Duodenal mucosa (tissue), 2 donors: ENCODE measurements around the gene ARHGAP35.
"Not testable (repeated sequence)": the region's sequence is repeated elsewhere in the genome, so short reads cannot be mapped to it uniquely, and the experiment has no call there.

Experiments used
- H3K27ac ChIP-seq: one replicate; pipeline ENCODE4 v1.7.0; 2013; ENCODE audit warnings: low read depth, low read length
- H3K27me3 ChIP-seq, 2 donors: one replicate each; pipeline ENCODE4 v1.7.0; 2013; ENCODE audit warnings: low read length in 2 of 2, control low read depth in 1 of 2; ENCODE audit not compliant: insufficient read depth in 2 of 2, control insufficient read depth in 1 of 2
- H3K36me3 ChIP-seq, 2 donors: one replicate each; pipeline ENCODE4 v1.7.0; 2013; ENCODE audit warnings: low read length in 2 of 2, control low read depth in 1 of 2; ENCODE audit not compliant: insufficient read depth in 2 of 2, control insufficient read depth in 1 of 2
- H3K4me1 ChIP-seq, 2 donors: one replicate each; pipeline ENCODE4 v1.7.0; 2013; ENCODE audit warnings: low read length in 2 of 2, control low read depth in 1 of 2; ENCODE audit not compliant: insufficient read depth in 2 of 2, control insufficient read depth in 1 of 2
- H3K4me3 ChIP-seq, 2 donors: one replicate each; pipeline ENCODE4 v1.7.0; 2013; ENCODE audit warnings: low read length in 2 of 2, low read depth in 1 of 2
- H3K9ac ChIP-seq, 2 donors: one replicate each; pipeline ENCODE4 v1.7.0; 2013; ENCODE audit warnings: low read length in 2 of 2, low read depth in 1 of 2
- H3K9me3 ChIP-seq, 2 donors: one replicate each; pipeline ENCODE4 v1.7.0; 2013; ENCODE audit warnings: low read length in 2 of 2, control low read depth in 1 of 2; ENCODE audit not compliant: control insufficient read depth in 1 of 2

The ARHGAP35 gene

DNA sequence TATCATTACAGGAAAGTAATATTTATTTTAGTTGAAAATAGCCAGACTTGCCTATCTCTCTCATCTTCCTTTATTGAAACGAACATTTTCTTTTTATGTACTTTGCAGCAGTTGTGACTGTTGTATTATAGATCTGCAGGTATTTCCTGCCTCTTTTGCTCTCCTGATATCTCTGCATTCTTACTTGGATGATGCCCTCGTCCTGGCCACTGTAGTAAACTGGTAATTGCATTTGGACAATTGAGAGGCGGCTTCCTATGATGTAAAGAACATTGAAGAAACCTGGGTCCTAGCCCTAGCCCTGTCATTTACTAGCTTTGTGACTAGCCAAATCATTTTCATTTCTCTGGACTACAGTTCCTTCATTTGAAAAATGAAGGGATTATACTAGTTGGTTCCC is 6.4 kb downstream of the ARHGAP35 start:
- Histone ChIP-seq H3K4me1 (peaks cover 34 to 40% of the 10 kb centered on the region in 2 donors), H3K9ac (no peak overlapping the region), H3K4me3 (no peak overlapping the region), H3K27me3 (no peaks in the 10 kb centered on the region), H3K36me3 (peaks cover 0 to 2% of the 10 kb centered on the region in 2 donors), H3K9me3 (no peaks in the 10 kb centered on the region), H3K27ac (no peak overlapping the region)

DNA sequence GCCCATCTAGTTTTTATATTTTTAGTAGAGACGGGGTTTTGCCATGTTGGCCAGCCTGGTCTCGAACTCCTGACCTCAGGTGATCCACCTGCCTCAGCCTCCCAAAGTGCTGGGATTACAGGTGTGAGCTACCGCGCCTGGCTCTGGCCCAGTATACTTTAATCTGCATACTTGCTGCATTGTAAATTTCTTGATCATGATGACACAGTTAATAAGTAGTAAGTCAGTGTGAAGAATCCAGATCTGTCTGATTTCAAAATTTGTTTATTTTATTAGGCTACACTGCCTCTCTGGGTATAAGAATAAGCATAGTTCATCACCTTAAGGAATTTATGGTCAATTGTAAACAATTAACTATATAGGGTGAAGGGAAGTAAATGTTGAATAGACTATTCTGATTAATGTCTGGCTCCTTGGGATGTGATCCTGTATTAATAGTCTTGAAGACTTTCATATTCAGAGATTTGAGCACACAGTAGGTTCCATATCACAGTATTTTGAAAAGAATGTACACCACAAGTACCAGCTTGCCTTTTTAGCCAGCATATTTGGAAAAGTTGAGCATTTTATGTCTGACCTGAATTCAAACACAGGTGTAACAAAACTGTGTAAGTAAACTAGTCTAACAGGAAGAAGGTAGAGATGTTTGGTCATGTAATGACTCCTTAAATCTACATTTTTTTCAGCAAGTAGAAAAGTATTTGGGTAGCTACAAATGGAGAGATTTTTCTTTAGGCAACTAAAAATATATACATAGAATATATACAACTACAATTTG is 7.4 kb downstream of the ARHGAP35 start:
- no peak overlapping the region for H3K27ac ChIP-seq

DNA sequence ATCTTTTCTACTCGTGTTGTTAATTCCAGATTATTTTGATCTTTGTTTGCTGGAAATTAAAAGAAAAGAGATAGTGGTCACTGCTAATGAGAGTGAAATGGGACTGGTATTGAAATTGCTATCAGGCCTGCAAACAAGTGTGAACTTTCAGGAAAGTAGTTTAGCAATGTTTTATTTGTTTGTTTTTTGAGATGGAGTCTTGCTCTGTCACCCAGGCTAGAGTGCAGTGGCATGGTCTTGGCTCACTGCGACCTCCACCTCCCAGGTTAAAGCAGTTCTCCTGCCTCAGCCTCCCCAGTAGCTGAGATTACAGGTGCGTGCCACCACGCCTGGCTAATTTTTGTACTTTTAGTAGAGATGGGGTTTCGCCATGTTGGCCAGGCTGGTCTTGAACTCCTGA is 10.4 kb downstream of the ARHGAP35 start:
- H3K4me3 ChIP-seq, H3K9me3 ChIP-seq, H3K36me3 ChIP-seq, H3K9ac ChIP-seq, H3K27me3 ChIP-seq, H3K27ac ChIP-seq: not testable (repeated sequence)
- peaks cover 13 to 16% of the 10 kb centered on the region in 2 donors for H3K4me1 ChIP-seq

More for the DNA sequence above, 7.4 kb downstream of the ARHGAP35 start:
- peaks cover 23 to 30% of the 10 kb centered on the region in 2 donors for H3K4me1 ChIP-seq
- H3K9ac ChIP-seq = no peak overlapping the region
- no peaks in the 10 kb centered on the region for H3K27me3 ChIP-seq
- H3K36me3 ChIP-seq = peaks cover 0 to 2% of the 10 kb centered on the region in 2 donors
- H3K9me3 ChIP-seq = no peaks in the 10 kb centered on the region
- no peak overlapping the region for H3K4me3 ChIP-seq

DNA sequence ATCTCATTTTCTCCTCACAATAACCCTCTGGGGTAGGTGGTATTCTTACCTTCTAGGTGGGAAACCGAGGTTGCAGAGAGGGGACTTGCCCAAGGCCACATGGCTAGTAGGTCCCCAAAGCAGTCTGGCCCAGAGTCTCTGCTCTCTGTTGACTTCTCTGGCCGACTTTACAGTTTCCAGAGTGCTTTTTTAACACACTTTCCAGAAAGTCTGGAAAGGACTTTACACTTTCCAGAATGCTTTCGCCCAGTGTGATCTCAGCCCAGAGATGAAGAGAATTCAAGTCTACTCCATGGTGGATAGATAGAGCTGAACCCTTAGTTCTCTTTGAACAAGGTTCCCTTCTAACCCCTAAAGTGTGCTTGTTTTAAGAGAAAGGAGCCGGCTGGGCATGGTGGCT is 12.2 kb downstream of the ARHGAP35 start:
- Histone ChIP-seq H3K27ac (no peak overlapping the region), H3K27me3 (no peaks in the 10 kb centered on the region), H3K4me1 (peaks cover 0 to 7% of the 10 kb centered on the region in 2 donors), H3K9me3 (no peaks in the 10 kb centered on the region), H3K36me3 (no peaks in the 10 kb centered on the region), H3K4me3 (no peak overlapping the region), H3K9ac (no peak overlapping the region)

DNA sequence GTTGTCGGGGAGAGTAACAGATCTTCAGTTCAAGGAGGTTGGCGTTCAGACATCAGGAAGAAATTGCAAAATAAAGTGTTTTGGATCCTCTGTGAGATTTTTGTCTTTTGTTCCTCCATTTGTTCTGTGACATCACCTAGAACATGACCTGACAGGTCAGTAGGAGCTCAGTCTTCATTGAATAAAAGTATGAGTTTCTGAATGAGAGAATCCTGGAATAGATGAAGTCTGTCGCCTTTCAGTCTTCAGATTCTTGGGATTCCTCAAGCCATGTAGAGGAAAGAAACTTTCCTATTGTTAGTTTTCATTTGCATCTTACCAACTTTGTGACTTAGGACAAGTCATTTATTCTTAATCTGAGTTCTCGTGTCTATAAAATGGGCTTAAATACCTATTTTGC is 14.4 kb downstream of the ARHGAP35 start:
- H3K27ac ChIP-seq = no peak overlapping the region
- peaks cover 0 to 4% of the 10 kb centered on the region in 2 donors for H3K4me1 ChIP-seq
- no peaks in the 10 kb centered on the region for H3K27me3 ChIP-seq
- no peak overlapping the region for H3K9ac ChIP-seq
- no peak overlapping the region for H3K4me3 ChIP-seq
- no peaks in the 10 kb centered on the region for H3K9me3 ChIP-seq
- no peaks in the 10 kb centered on the region for H3K36me3 ChIP-seq

DNA sequence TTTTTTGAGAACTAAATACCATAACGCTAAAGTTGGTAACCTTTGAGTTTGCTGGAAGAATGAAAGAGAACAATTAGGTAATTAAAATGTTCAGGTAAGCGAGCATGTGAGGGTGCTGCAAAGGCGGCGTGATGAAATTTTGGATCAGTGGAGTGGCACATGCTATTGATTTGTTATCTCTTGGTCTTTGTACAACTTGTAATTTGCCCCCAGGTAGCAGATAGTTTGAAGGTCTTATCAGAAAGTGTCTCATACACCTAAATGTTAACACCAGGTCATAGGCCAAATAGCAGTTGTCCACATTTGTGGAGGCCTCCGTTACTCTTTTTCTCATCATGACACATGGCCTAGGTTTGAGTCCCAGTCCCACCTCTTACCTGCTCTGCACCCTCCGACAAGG is 14.9 kb downstream of the ARHGAP35 start:
- Histone ChIP-seq H3K9me3 (no peaks in the 10 kb centered on the region), H3K27ac (no peak overlapping the region), H3K4me3 (no peak overlapping the region), H3K36me3 (no peaks in the 10 kb centered on the region), H3K4me1 (peaks cover 0 to 4% of the 10 kb centered on the region in 2 donors), H3K9ac (no peak overlapping the region), H3K27me3 (no peaks in the 10 kb centered on the region)

DNA sequence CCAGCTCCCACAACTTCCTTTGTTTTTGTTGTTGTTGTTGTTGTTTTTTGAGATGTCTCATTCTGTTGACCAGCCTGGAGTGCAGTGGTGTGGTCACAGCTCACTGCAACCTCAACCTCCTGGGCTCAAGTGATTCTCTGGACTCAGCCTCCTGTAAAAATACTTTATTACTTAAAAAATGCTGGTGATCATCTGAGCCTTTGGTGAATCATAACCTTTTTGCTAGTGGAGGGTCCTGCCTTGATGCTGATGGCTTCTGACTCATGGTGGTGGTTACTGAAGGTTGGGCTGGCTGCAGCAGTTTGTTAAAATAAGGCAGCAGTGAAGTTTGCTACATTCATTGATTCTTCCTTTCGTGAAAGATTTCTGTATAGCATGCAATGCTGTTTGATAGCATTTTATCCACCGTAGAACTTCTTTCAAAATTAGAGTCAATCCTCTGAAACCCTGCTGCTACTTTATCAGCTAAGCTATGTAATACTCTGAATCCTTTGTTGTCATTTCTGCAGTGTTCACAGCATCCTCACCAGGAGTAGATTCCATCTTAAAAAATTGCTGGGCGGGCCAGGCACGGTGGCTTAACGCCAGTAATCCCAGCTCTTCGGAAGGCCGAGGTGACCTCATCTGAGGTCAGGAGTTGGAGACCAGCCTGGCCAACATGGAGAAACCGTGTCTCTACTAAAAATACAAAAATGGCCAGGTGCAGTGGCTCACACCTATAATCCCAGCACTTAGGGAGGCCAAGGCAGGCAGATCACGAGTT is 18.0 kb downstream of the ARHGAP35 start:
- H3K4me1 ChIP-seq = peaks cover 0 to 4% of the 10 kb centered on the region in 2 donors
- H3K36me3 ChIP-seq = no peaks in the 10 kb centered on the region
- no peak overlapping the region for H3K4me3 ChIP-seq
- H3K9me3 ChIP-seq = no peaks in the 10 kb centered on the region
- H3K9ac ChIP-seq = no peak overlapping the region
- H3K27me3 ChIP-seq = no peaks in the 10 kb centered on the region
- H3K27ac ChIP-seq = no peak overlapping the region

DNA sequence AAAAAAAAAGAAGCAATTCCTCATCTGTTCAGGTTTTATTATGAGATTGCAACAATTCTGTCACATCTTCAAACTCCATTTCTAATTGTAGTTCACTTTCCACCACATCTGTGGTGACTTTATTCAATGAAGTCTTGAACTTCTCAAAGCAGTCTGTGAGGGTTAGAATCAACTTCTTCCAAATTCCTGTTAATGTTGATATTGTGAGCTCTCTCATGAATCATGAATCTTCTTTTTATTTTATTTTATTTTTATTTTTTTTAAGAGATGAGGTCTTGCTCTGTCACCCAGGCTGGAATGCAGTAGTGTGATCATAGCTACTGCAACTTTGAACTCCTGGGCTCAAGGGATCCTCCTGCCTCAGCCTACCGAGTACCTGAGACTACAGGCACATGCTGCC is 19.6 kb downstream of the ARHGAP35 start:
- H3K4me1 ChIP-seq = peaks cover 0 to 4% of the 10 kb centered on the region in 2 donors
- H3K9me3 ChIP-seq = no peaks in the 10 kb centered on the region
- H3K9ac ChIP-seq = no peak overlapping the region
- H3K27ac ChIP-seq = no peak overlapping the region
- H3K4me3 ChIP-seq = no peak overlapping the region
- H3K27me3 ChIP-seq = no peaks in the 10 kb centered on the region
- H3K36me3 ChIP-seq = no peaks in the 10 kb centered on the region

DNA sequence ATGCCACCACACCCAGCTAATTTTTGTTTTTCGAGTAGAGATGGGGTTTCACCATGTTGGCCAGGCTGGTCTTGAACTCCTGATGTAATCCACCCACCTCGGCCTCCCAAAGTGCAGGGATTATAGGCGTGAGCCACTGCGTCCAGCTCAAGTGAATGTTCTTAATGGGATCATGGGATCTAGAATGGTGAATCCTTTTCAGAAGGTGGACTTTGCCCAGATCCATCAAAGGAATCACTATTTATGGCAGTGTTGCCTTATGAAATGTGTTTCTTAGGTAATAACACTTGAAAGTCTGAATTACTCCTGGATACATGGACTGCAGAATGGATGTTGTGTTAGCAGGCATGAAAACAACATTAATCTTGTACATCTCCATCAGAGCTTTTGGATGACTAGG is 20.3 kb downstream of the ARHGAP35 start:
- no peaks in the 10 kb centered on the region for H3K27me3 ChIP-seq
- no peak overlapping the region for H3K9ac ChIP-seq

DNA sequence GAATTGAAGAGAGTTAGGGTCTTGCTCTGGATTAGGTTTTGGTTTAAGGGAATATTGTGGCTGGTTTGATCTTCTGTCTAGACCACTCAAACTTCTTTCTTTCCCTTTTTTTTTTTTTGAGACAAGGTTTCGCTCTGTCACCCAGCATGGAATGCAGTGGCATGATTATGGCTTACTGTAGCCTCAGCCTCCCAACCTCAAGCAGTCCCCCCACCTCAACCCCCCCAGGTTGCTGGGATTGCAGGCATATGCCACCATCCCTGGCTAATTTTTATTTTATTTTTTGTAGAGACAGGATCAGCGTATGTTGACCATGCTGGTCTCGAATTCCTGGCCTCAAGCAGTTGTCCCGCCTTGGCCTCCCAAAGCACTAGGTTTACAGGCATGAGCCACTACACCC is 21.2 kb downstream of the ARHGAP35 start:
- Histone ChIP-seq H3K36me3 (no peaks in the 10 kb centered on the region), H3K27me3 (no peaks in the 10 kb centered on the region), H3K4me3 (no peak overlapping the region), H3K9me3 (no peaks in the 10 kb centered on the region), H3K4me1 (no peaks in the 10 kb centered on the region), H3K9ac (no peak overlapping the region), H3K27ac (no peak overlapping the region)

More for the DNA sequence above, 20.3 kb downstream of the ARHGAP35 start:
- Histone ChIP-seq H3K9me3 (no peaks in the 10 kb centered on the region), H3K4me3 (no peak overlapping the region), H3K4me1 (no peaks in the 10 kb centered on the region), H3K36me3 (no peaks in the 10 kb centered on the region), H3K27ac (no peak overlapping the region)
